HG02981 (cell line): ENCODE data around the gene NVL.
"Not testable (repeated sequence)": the region's sequence is repeated elsewhere in the genome, so short reads cannot be mapped to it uniquely, and the experiment has no call there.

ENCODE experiments used
- ATAC-seq: cut with Tn5 transposase; IDR thresholded peaks from one replicate; pipeline ENCODE4 v1.9.1; 2021; ENCODE audit warnings: mild to moderate bottlenecking, moderate library complexity; ENCODE audit not compliant: unreplicated experiment

Gene NVL

GRCh38 chr1:224238212-224238611, 91.8 kb downstream of the NVL start:
- no peak for ATAC-seq

- ATAC-seq = no peak
These were observed 92.7 kb downstream of the NVL start for GRCh38 chr1:224237119-224237881.

GRCh38 chr1:224235813-224236493, 94.0 kb downstream of the NVL start:
- ATAC-seq = no peak

GRCh38 chr1:224234017-224234416, 96.0 kb downstream of the NVL start:
- no peak for ATAC-seq

GRCh38 chr1:224226849-224227502, 103.0 kb downstream of the NVL start:
- no peak for ATAC-seq

- no peak for ATAC-seq
These were observed 105.9 kb downstream of the NVL start for GRCh38 chr1:224223819-224224714.

- no peak for ATAC-seq
These were observed 110.3 kb downstream of the NVL start for GRCh38 chr1:224219612-224220059.

- ATAC-seq = no peak
These were observed 110.9 kb downstream of the NVL start for GRCh38 chr1:224219011-224219611.

GRCh38 chr1:224217655-224218623, 112.0 kb downstream of the NVL start:
- ATAC-seq = no peak

- no peak for ATAC-seq
These were observed 113.6 kb downstream of the NVL start for GRCh38 chr1:224216382-224216781.

- no peak for ATAC-seq
These were observed 116.4 kb downstream of the NVL start for GRCh38 chr1:224213438-224214119.

- no peak for ATAC-seq
These were observed 117.3 kb downstream of the NVL start for GRCh38 chr1:224212618-224213061.

- ATAC-seq = no peak
These were observed 118.6 kb downstream of the NVL start for GRCh38 chr1:224211206-224211962.

- ATAC-seq = not testable (repeated sequence)
These were observed 123.9 kb downstream of the NVL start for GRCh38 chr1:224205931-224206538.

- no peak for ATAC-seq
These were observed 124.5 kb downstream of the NVL start for GRCh38 chr1:224205438-224205840.

GRCh38 chr1:224203243-224204016, 126.5 kb downstream of the NVL start:
- no peak for ATAC-seq

- no peak for ATAC-seq
These were observed 128.1 kb downstream of the NVL start for GRCh38 chr1:224201853-224202252.
